ENCODE results near the gene MEGF6.

Gene MEGF6

DNA sequence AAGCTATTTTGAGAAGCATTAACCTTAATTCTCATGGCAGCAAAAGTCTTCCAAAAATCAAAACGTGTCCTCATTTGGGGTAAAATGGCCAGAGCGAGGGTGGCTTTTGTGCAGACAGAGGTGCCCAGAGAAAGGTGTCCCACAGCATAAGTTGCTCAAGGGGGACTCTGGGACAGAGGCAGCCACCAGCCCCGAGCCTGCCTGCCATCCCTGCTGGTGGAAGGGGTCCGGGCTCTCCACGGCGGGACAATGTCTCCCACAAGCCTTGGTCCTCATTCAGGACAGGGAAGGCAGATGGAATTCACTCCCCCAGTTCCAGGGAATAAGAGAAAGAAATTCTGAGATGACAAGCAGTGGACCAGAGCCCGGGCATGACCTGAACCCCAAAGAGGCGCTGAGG lies 169.4 kb downstream of the MEGF6 start:
- no peak for DNase-seq (ENCODE audit: low spot score)

GRCh38 chr1:3441410-3441847 lies 169.9 kb downstream of the MEGF6 start:
- no peak for DNase-seq (ENCODE audit: low spot score)

- DNase-seq (ENCODE audit: low spot score), result no peak
Observed at GRCh38 chr1:3440711-3441409, 170.4 kb downstream of the MEGF6 start.

DNA sequence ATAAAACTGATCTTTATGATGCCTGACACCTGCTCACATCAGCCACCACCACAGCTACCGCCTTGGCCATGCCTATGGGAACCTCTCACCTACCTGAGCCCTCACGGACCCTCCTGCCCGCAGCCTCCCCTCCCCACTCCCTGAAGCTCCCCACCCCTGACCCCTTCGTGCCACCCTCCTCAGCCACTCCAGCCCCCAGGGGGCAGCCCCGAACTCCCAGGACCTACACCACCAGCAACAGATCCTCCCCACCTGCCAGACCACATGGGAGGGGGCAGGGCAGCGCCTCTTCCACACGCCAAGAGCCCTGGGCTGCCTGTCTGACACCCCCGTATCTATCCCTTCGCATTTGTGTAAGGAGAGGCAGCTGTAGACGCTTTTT lies 171.0 kb downstream of the MEGF6 start:
- no peak for DNase-seq (ENCODE audit: low spot score)

Measured in HuH-7.5 (cell line).